GM21737 (cell line): ENCODE data around the gene MMP19.
"Not testable (repeated sequence)": the region's sequence is repeated elsewhere in the genome, so short reads cannot be mapped to it uniquely, and the experiment has no call there.

Experiments used
- ATAC-seq: cut with Tn5 transposase; IDR thresholded peaks from one replicate; pipeline ENCODE4 v1.9.1; 2021; ENCODE audit warnings: mild to moderate bottlenecking, moderate library complexity; ENCODE audit not compliant: unreplicated experiment

Gene MMP19

GRCh38 chr12:55845361-55845760, 2.6 kb upstream of the MMP19 start:
- no peak for ATAC-seq

DNA sequence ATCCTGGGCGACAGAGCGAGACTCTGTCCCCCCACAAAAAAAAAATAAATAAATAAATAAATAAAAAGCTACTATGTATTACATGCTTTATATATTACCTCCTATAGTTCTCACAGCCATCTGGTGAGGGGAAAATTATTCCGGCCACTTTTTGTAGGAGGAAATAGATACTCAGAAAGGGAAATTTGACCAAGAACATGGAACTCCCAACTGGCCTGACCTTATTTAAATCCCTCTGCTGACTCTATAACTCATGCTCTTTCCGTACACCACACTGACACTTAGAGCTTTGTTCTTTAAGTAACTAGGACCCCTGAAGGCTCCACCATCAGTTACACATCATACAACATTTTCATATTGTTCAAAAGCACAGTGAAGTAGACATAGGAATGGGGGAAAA, 2.2 kb upstream of the MMP19 start:
- no peak for ATAC-seq

GRCh38 chr12:55843431-55843830, 695 bp upstream of the MMP19 start:
- no peak for ATAC-seq

- no peak for ATAC-seq
These were observed 2.0 kb downstream of the MMP19 start for GRCh38 chr12:55840581-55841351.

GRCh38 chr12:55839345-55840140, 3.2 kb downstream of the MMP19 start:
- no peak for ATAC-seq

DNA sequence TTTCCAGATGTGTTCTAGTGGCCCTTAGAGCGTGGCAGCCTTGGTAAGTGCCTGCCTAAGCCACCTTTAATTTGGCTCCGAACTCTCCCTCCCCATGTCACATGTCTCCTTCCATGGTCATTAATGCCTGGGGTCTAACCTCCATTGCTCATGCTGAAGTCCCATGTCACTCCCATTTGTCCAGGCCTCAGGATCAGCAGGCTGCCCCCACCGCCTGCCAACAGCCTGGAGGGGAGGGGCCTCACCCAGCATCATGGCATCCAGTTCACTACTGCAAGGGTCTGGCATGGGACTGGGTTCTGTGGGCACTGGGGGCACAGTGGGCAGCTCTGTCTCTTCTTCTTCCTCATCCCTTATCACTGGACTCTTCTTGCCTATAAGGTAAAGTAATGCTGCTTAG, 4.4 kb downstream of the MMP19 start:
- no peak for ATAC-seq

- not testable (repeated sequence) for ATAC-seq
These were observed 8.3 kb downstream of the MMP19 start for GRCh38 chr12:55834400-55834799.

- ATAC-seq, result no peak
These were observed 9.7 kb downstream of the MMP19 start for GRCh38 chr12:55833056-55833455.

DNA sequence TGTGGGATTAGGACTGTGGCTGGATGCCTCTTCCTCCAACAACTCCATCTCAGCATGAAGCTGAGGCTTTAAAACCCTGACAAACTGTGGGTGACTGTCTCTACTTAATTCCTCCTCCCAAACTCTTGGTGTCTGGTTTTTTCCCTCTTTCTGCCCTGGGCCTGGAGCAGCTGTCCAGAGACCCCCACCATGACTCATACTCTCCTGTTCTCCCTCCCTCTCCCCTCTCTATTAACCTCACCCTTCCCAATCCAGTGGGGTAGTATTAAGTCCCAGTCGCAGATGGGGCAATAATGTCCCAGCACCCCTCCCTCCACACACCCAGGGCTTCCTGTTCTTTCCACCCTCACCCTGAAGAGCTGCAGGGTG, 11.3 kb downstream of the MMP19 start:
- no peak for ATAC-seq

DNA sequence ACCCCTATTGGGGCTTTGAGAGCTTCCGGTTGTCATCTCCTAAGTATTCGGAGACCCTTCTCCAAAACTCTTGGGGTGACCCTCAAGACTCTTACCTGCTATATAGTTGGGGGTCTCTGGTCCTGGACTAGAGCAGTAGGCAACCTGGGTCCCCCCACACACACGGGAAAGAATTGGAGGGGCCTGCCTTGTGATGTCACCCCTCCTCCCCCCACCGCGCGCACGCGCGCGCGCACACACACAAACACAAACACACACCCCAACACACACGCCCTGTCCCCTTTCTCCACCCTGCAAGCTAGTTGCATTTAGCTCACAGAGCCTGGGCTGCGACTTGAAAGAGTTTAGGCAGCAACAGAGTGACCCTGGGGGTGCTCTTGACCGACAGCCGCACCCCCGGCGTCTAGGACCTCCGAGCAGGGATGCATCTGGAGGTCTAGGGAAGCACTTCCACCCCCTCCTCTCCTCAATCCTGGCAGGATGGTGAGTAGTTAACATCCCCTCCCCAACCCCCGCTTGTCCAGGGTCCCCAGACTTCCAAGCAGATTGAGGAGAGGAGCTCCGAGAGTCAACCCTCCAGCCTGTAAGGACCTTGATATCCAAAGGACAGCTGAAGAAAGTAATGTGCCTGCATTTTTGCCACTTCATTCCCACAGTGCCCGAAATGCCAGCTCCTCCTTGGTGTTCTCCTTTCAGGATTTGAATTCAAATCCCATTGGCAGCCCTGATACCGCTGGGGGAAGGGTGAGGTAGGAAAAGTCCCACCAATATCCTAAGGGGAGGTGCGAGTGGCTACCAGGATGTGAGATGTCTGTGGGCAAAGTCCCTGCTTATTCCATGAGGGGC, 11.9 kb downstream of the MMP19 start:
- ATAC-seq, result no peak

DNA sequence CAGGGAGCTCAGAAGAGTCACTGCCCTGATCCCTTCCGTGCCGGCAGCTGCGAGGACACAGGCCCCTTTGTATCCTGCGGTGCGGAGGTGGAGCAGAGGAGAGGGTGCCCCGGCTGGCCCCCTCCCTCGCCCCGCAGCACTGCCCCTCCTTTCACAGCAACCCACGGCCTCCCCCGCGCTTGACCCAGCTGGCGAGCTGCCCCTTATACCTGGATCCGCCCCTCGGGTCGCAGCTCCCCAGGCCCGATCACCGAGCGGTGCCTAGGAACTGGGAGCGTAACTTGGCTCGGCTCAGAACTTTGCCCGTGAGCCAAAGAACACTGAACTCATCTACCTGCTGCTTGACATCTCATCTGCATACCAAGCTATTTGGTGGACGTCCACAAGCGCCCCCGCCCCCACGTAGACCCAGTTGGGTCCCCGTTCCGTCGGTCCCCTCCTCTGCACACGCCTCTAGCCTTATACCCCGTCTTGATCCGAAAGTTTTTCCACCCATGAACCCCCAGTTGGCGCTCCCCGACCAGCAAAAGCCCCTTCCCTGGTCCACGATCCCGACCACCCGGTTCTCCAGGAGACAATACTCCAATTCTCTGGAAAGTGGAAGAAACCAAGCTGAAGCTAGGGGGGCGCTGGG, 12.7 kb downstream of the MMP19 start:
- peak; percentile 18 for ATAC-seq

DNA sequence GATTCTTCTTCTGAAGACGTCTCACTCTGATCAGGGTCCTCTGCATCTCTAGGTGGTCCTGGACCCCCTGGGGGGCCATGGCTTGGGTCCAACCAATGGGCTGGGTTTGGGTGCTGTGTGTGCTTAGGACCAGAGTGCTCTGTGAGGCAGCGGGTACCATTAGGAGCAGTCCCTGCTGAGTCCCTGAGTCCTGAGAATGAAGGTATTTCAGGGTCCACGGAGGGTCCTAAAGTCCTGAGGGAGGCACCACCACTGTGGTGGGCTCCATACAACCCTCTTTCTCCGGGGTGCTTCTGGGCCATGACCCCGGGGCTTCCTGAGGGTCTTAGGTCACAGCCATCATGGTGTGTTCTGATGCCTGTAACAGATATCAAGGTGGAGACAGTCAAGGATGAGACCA, 14.4 kb downstream of the MMP19 start:
- no peak for ATAC-seq

- no peak for ATAC-seq
These were observed 14.9 kb downstream of the MMP19 start for GRCh38 chr12:55827806-55828205.

GRCh38 chr12:55824726-55825125, 18.0 kb downstream of the MMP19 start:
- ATAC-seq, result no peak

- no peak for ATAC-seq
These were observed 19.3 kb downstream of the MMP19 start for GRCh38 chr12:55823419-55823818.

DNA sequence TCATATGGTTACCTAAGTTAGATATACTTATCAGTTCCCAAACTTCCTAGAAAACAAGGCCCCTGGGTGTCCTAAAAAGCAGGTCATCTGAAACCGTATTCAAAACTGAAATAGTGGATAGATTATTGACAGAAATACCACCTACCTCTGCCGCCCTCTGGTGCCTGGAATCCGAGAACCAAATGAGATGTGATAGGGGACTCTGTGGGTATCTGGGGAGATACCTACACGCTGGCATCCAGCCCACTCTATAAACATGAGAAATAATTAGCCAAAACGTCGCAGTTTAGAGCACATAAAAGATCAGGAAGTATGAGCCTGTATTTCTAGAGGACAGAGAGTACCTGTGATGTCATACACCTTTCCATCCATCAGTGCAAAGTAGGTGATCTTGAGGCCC, 20.5 kb downstream of the MMP19 start:
- no peak for ATAC-seq

GRCh38 chr12:55820679-55821078, 22.1 kb downstream of the MMP19 start:
- ATAC-seq, result no peak

DNA sequence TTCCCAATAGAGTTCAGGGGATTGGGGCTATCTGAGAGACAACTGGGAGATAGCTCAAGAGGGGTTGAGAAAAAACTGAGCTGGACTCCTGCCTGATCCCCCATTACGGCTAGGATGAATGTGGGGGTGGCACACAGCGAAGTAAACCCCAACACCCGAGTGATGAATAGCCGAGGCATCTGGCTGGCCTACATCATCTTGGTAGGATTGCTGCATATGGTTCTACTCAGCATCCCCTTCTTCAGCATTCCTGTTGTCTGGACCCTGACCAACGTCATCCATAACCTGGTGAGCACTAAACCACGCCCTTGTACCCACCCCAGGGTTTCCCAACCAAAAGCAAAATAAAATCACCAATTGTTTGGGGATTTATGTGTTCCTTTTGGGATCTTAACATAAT, 23.9 kb downstream of the MMP19 start:
- no peak for ATAC-seq

DNA sequence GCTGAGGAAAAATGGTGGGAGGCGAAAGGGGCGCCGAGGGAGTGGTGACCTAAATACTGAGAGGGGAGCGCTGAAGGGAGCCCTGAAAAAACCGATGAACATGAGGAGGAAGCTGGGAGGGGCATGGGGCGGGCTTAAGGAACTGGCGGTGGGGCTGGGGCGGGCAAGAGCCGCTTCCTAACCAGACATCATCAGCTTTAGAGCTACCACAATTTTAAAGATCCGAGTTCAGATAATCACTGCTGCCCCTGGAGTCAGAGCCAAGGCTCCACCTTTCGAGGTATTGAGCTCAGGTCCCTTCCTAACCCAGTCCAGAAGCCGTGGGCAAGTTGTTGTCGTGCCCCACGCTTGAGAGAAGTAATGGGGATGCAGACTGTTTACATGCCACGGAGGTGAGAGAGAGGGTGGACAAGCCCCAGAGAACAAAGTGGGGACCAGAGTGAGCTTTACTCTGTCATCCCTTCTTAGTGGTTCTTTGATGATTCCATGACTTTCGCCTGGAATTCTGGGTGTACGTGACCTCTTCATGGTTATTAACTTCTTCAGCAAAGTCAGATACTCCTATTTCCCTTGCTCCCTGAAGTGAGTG, 24.5 kb downstream of the MMP19 start:
- ATAC-seq, result peak; percentile 20

DNA sequence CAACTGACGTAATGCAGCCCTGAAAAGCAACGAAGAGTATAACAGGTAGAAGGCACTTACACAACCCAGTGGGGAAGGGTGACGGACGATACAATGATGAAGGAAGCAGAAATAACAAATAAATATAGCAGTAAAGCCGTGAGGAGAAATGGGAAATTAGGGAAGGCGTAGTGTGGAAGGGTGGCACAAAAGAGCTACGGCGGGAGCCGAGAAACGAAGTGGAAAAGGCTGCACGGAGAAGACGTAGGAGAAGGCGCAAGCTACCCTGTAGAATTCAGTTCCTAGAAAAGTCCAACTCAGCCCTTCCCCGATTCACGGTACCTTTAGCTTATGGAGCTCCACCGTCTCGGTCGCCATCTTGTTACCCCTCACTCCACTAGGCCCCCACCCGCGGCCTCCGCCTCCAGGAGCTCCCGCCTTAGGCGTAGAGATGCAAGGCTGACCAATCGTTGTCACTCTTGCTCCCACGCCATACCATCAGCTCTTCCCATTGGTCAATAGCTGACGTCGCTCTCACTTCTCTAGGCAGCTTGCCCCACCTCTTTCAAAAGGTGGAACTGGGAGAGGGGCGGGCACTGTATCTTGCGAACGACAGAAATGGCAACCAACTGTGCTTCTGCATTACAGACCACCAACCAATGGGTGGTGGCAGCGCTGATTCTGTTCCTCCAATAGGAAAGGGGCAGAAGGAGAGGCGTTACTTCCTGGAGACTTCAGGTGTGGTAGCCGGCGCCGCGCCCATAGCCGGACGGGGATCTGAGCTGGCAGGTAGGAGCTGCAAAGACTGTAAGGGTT, 25.2 kb downstream of the MMP19 start, which contains the start of the genes ORMDL2 and SARNP:
Gene ORMDL2, plus strand, starts transcription at position 697 of the 795 bp plus-strand sequence. CDS start 959 bp downstream, outside the sequence.
Gene SARNP, minus strand, starts transcription at position 380 of the 795 bp plus-strand sequence. Its CDS starts 23 bp downstream, at position 357.
- ATAC-seq, result peak; percentile 94
